ENCODE results near the gene AMN1.

GRCh38 chr12:31650918-31651317 is 77.9 kb downstream of the AMN1 start:
- TF ChIP-seq CTCF (IDR thresholded peaks at IDR 0.05) (no peak), POLR2A (IDR thresholded peaks at IDR 0.05) (no peak)
